ENCODE results near the gene NAT9.
A peak's percentile ranks its signal among the peaks of the same experiment; 100 is the strongest.

Gene NAT9

DNA sequence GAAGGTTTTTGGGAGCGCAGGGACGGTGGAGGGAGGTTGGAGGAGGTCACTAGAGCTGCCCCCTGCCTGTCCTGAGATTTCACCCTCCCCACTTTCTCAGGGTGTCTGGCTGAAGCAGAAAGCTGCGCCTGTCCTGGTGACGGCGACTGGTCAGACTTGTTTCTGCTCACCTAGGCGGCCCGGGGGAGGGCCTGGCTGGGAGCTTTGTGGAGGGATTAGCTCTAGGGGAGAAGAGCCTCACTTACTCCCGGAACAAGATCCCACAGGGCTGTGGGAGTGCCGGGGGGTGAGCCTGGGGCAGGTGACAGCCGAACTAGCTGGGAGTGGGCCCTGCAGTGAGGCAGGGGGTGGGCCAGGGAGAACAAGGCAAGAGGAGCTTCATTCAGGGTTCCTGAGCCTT is 16.2 kb downstream of the NAT9 start:
- DNase-seq = no peak

- DNase-seq = no peak
Observed at GRCh38 chr17:74759243-74759801, 16.8 kb downstream of the NAT9 start.

DNA sequence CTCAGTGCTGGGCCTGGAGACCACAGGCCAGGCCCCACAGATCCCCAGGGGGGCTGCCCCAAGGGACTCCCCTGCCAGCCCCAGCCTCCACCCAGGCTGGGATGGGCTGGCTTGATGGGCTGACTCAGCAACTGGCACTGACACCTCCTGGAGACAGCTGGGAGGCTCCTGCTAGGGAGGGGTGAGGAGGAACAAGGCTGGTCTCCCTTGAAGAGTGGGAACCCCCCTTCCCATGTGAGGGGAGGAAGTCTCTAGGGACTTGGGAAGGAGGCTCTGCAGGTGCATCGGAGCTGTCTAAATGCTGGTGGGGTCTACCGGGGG is 17.3 kb downstream of the NAT9 start:
- DNase-seq = no peak

DNA sequence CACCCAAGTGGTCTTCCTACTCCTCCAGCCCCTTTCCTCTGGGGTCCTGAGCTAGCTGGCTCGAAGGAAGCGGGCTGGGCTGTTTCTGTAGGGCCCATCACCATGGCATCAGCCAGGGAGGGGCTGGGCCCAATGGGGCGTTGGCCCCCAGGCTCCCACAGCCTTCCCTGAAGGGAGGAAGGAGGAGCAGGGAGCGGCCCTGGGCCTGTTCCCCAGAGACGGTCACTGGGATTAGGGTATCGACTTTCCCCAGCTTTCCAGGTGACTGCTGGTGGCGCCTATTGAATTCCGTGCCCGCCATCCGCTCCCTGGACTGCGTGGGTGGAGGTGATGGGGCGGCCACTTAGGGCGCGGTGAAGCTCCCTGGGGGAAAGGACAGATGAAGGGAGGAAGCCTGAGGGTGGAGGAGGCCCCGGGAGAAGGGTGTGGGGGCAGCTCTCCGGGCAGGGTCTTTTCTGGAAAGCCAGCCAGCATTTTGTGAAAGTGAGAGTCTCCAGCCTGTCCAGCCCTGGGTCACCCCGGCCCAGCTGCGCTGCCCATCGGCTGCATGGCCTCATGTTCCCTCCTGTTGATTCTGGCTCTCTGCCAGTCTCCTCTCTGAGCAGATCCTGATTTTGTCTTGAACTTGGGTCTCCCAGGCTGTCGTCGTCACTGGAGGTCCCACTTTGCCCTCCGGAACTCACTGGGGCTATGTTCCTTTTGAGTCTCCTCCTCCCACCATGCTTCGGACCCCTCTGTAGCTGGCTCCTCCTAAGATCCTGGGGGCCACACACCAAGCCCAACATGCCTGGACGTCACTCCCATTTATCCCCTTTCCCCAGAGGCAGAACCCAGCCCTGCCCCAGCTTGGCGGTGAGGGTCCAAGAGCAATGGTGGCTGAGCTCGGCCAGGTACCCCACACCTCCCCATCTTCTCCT is 18.0 kb downstream of the NAT9 start:
- DNase-seq = no peak

- peak; percentile 32 for DNase-seq
Observed at GRCh38 chr17:74757502-74757901, 18.6 kb downstream of the NAT9 start.

- no peak for DNase-seq
Observed at GRCh38 chr17:74756891-74757290, 19.3 kb downstream of the NAT9 start.

GRCh38 chr17:74755533-74755932 is 20.6 kb downstream of the NAT9 start:
- no peak for DNase-seq

DNA sequence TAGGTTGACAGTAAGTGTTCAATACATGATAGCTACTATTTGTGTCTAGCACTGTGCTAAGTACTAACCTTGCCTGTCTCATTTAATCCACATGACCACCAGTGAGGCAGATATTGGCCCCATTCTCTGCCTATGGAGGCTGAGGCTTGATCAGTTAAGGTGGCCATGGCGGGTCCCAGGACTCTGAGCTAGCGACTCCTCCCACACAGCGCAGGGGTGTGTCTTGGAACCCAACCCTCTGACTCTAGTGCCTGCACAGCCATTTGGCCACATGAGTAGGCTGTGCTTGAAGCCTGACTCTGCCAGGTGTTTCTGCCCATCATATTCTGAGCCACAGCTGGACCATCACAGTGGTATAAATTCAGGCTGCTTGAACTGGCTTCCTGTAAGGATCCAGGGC is 21.3 kb downstream of the NAT9 start:
- DNase-seq = no peak

DNA sequence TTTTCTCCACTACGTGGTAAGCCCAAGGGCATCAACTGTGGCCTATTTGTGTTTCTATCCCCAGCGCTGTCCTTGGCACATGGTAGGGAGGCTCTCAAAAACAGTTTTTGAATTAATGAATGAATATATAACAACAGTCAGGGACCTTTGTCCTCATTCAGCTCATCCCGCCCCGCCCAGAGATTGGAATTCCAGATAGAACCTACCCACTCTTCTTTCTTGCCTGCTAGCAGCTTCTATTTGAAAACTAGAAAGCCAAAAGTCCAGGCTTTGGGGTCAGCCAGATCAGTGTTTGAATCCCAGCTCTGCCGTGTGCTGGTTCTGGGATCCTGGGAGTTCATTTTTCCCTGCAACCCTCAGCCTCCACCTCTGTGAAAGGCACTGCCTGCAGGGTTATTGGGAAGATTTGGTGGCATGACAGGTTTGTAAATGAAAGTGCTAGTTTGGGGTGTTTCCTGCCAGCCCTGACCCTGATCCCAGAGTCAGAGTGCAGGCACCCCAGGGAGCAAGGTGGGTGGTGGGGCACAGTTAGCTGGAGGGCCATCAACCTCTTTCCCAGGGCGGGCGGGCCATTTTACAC is 23.2 kb downstream of the NAT9 start:
- DNase-seq = no peak

DNA sequence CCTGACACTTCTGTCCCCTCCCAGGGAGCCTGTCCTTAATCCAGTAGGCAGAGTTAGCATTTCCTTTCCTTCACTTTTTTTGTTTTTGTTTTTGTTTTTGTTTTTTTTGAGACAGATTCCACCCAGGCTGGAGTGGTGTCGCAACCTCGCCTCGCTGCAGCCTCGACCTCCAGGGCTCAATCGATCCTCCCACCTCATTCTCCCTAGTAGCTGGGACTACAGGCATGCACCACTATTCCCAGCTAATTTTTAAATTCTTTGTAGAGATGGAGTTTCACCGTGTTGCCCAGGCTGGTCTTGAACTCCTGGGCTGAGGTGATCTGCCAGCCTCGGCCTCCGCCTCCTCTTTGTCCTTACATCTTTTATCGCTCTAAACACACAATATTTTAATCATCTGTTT is 23.7 kb downstream of the NAT9 start:
- DNase-seq = no peak

DNA sequence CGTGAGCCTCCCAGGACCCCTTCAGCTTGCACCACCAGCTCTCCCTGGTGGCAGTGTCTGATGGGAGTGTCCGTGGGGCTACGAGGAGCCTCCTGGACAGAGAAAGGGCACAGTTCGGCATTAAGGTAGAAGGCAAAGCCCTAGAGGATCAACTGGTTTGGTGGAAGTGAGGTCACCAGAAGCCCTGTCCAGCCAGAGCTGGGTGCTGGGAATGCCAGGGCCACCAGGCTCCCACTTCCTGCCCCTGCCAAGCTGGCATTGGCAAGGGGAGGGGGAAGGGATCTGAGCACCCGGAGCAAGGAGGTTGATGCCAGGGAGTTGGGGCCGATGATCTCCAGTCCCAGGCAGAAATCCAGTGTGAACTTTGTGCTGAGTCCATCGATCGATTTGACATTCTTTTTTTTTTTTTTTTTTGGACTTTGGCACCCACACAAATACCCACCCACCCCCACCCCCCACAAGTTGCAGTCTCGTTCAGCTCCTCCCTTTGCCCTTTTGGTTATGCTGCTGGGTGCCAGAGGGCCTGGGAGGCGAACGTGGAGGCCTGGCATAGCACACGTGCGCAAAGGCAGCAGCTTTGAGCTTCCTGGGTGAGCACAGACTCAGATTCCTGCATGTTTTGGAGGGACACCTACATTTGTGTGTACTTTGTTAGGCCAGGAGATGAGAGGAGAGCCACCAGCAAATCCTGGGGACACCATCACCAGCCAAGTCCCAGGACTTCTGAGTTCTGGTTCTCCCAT is 25.6 kb downstream of the NAT9 start:
- DNase-seq = no peak

GRCh38 chr17:74750039-74750326 is 26.2 kb downstream of the NAT9 start:
- no peak for DNase-seq

DNA sequence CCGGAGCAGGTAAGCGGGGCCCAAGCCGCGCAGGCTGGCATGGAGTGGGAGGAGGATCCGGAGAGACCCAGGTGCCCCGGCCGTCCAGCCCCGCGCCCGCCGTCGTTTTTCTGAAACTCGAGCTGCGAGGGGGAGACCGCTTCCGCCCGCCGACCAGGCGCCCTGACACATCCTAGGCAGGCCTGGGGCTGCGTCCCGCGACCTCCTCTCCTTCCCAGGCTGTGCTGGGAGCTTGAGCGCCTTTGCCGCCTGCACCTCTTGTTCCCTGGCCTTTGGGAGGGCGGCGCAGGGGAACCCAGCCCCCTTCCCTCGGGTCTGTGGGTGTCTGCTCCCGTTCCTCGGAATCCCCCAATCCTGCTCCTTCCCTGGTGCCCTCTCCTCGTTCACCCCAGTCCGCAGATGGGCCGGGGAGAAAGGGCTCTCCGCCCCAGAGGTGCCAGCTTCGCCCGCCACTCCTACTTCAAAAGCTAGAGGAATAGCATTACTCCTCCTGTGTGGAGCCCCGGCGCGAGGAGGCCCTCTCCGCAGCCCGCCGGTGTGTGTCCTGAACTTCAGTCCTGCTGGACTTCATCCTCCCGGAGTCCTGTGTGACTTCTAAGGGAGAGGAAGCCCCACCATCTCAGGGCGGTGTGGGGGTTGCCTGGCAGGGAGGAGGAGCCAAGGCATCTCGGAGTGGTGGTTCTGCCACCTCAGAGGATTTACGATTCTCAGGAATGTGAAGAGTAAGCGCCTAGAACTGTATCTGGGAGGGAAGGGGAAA is 26.7 kb downstream of the NAT9 start:
- DNase-seq = no peak

DNA sequence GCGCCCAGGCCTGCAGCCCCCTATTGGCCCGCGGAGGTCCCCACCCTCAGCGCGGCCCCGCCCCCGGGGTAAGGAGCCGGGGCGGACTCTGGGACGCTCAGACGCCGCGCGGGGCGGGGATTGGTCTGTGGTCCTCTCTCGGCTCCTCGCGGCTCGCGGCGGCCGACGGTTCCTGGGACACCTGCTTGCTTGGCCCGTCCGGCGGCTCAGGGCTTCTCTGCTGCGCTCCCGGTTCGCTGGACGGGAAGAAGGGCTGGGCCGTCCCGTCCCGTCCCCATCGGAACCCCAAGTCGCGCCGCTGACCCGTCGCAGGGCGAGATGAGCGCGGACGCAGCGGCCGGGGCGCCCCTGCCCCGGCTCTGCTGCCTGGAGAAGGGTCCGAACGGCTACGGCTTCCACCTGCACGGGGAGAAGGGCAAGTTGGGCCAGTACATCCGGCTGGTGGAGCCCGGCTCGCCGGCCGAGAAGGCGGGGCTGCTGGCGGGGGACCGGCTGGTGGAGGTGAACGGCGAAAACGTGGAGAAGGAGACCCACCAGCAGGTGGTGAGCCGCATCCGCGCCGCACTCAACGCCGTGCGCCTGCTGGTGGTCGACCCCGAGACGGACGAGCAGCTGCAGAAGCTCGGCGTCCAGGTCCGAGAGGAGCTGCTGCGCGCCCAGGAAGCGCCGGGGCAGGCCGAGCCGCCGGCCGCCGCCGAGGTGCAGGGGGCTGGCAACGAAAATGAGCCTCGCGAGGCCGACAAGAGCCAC is 27.4 kb downstream of the NAT9 start, which contains the start of gene NHERF1:
TSS of gene NHERF1 (plus strand) at position 100 of the 750 bp plus-strand sequence. CDS start at position 319, 219 bp downstream.
- DNase-seq = peak; percentile 72

DNA sequence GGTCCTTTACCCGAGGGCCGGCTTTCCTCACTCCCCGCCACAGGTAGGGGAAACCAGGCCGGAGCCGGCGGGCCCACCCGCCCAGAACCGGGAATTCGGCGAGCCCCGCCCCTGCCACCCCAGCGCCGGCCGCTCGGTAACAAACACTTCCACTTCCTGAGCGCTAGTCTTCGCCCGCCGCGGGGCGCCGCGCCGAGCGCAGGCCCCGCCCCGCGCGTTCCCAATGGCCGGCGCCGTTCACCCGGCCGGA is 27.9 kb downstream of the NAT9 start:
- DNase-seq = no peak

DNA sequence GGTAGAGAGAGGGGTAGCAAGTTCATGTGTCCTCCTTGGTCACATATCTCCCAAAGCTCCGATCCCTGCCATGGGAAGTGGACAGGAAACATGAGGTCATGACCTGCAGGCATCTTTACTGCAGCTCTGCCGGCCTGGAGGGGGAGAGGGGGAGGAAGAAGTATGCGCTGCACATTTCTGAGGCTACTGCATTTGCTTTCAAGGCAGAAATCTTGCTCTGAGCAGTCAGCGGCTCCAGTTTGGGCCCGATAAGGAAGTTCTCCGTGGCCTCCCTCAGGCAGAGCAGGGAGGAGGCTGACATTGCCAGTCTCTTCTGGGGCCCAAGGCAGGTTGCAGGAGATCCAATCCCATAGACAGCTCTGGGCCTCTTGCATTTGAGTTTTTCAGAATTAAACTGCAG is 29.2 kb downstream of the NAT9 start:
- no peak for DNase-seq

DNA sequence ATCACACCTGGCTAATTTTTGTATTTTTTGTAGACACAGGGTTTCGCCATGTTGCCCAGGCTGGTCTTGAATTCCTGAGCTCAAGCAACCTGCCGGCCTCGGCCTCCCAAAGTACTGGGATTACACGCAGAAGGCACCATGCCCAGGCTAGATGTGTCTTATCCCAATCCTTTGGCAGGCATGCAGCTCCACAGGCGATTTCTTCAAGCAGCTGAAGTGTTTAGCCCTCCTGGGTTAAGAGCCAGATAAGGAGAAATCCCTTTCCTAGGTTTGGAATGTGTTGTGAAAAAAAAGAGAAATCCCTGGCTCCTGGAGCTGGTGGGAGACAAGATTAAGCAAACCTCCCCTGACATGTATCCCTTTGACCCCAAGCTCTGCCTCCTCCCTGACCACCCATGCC is 29.8 kb downstream of the NAT9 start:
- DNase-seq = no peak

DNA sequence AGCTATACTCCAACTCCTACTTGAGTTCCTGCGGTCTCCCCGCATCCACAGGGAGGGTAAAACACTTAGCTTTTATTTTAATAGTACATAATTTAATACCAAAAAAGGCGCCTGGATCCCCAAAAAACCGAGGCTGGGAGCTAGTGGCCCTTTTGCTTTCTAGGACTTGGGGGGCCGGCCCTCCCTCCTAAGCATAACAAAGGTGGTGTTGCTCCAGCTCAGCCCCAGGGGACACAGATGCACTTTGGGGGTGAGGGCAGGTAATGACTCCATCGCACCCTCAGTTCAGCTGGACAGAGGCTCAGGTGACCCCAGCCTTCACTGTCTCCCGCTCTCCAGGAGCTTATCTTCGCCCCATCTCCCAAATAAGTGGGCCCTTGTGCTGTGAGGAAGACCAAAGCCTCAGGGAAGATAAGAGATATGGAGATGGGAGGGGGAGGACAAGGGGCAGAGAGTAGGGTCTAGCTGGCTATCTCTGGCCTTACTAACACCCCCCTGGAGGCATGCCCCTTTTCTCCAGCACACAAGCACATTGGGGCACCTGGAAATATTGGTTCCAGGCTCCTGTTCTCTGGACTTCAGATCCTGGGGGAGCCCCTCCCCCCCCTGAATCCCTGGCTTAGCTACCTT is 30.5 kb downstream of the NAT9 start:
- DNase-seq = no peak

- DNase-seq = peak; percentile 77
Observed at GRCh38 chr17:74744714-74745547, 31.2 kb downstream of the NAT9 start.

- no peak for DNase-seq
Observed at GRCh38 chr17:74744349-74744713, 31.8 kb downstream of the NAT9 start.

DNA sequence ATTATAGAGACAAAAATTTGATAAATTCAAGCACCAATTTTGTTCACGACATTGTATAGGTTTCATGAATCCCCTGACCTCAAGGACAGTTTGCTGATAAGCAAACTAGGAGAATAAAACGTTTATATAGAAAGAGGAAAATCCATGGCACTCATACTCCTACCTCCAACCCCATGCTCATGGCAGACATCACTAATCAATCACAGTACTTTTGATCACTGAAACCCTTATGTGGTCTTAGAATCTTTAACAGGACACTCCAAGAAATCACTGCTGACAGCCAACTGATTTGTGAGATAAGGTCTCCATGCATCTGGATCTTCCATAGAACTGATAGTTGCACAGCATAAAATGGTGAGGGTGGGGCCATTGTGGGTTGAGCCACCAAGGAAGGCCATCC is 32.4 kb downstream of the NAT9 start:
- no peak for DNase-seq
